ENCODE data around the gene HOXA10.

GRCh38 chr7:27189997-27190748 lies 16.1 kb upstream of the HOXA10 start:
- TF ChIP-seq CTCF (IDR thresholded peaks at IDR 0.05; ENCODE audit: poor library complexity) (no peak), EZH2 (IDR thresholded peaks at IDR 0.05; ENCODE audit: borderline replicate concordance) (no peak), EZH2phosphoT487 (IDR thresholded peaks at IDR 0.05; ENCODE audit: low read depth, severe bottlenecking, unreplicated experiment) (no peak)
